ENCODE data around the gene RPL34.
"Not testable (repeated sequence)": the region's sequence is repeated elsewhere in the genome, so short reads cannot be mapped to it uniquely, and the experiment has no call there.

The RPL34 gene

DNA sequence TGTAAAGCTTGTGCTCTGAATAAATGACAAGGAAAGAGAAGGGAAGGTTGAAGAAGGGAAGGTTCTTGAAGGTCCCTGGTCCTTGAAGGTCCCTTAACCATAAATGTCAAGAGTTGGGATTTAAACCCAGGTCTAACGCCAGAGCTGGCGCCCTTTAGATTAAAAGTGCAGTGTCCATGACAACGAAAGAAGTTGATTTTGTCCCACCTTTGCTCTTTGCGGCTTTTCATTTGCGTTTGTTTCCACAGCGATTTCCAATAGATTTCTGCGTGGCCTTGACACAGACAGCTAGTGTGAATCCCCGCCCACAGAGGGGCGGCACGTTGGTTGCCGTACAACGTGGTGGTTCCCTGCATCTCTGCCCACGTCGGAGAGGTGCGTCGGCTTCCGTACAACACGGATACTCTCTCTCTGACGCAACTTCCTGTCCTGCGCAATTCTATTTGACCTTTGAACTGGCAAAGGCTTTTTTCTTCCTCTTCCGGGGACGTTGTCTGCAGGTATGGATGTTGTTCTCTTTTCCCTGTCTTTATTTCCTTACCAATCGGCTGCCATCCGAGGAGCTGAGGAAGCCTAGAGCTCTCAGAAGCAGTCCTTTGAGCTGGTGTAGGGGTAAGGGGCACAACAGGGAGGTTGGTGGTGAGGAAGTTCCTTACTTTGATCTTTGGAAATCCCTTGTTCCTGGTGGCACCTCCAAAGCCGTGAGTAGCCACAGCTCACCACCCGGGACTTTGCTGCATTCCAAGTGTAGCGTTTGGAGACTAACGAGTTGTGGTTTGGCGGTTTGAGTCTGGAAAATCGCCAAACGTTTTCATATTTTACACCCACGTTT is at the start of gene RPL34:
TSS of gene RPL34 (plus strand) at position 476 of the 832 bp plus-strand sequence. CDS start 1,384 bp downstream, outside the sequence.
- DNase-seq (ENCODE audit: low read depth in 2 of 2), result peak; percentile 93 to 94

GRCh38 chr4:108570993-108571569 is 49.3 kb upstream of the RPL34 start:
- DNase-seq (ENCODE audit: low read depth in 2 of 2), result no peak

DNA sequence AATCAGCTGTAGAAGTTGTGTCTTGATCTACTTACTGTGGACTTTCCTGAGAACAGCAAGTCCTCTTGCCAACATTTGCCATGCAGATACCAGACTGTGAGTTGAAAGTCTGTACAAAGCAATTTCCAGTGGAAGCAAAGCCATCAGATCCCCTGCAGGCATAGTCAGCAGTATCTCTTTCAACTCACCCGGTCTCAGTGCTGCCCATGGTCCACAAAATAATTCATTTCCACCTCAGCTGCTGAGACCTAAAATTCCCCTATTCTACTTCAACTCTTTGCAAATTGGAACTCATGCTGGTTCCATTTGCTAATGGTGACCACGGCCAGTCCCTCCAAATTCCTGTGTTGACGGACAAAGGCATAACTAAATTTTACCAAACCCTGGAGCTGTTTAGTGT is 46.0 kb upstream of the RPL34 start:
- DNase-seq (ENCODE audit: low read depth in 2 of 2), result no peak

GRCh38 chr4:108581083-108581482 is 39.3 kb upstream of the RPL34 start:
- no peak for DNase-seq (ENCODE audit: low read depth in 2 of 2)

GRCh38 chr4:108586778-108587177 is 33.6 kb upstream of the RPL34 start:
- DNase-seq (ENCODE audit: low read depth in 2 of 2), result no peak

DNA sequence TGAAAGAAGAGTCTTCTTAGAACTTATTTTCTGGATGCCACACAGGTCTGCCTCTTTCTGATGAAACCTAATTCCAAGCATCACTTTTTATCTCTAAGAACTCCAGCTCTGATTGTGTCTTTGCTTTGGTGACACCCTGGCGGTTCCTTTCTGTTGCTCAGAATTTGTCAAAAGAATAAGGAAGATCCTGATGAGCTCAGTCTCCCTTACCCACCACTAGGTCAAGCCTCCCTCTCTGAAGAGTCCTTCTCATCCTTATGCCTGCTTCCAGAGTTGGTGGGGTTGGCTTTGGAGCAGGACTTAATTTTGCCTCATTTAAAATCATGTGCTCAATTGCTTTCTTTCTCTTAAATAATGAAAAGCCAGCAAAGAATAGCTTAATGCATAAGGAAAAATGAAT is 31.5 kb upstream of the RPL34 start:
- DNase-seq (ENCODE audit: low read depth in 2 of 2), result no peak

DNA sequence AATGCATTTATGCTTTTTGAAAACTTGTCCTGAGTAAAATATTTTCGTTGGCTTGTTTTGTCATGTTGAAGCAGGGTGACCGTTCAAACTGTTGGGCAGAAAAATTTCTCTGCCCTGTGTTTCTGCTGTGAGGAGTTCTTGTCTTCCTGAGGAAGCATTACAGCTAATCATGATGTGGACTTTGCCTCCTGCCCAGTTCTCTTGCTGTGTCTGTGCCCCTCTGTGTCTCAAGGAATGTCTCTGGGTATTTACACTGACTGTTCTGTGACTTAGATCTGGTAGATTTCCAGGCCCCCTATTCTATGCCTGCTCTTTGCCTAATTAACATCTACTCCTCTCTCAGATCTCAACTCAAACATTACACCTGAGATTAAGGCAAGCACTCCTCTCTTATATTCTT is 30.4 kb upstream of the RPL34 start:
- no peak for DNase-seq (ENCODE audit: low read depth in 2 of 2)

DNA sequence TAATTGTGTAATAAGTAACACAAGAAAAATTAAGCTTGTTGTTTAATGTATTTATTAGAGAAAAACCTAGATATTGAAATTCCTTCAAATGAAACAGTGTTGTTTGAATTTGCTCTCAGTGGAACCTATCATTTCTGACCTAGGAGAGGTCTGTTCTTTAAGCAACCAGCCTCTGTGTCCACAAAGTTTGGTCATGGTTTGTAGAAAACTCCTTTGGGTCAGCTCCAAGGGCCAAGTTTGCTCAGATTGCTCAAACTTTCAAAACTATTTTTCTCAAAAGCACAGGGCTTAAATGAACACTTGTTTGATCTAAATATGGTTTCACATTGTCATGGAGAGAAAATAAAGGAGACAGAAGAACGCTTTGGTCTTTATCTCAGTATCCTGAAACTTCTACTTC is 29.6 kb upstream of the RPL34 start:
- DNase-seq (ENCODE audit: low read depth in 2 of 2), result no peak

DNA sequence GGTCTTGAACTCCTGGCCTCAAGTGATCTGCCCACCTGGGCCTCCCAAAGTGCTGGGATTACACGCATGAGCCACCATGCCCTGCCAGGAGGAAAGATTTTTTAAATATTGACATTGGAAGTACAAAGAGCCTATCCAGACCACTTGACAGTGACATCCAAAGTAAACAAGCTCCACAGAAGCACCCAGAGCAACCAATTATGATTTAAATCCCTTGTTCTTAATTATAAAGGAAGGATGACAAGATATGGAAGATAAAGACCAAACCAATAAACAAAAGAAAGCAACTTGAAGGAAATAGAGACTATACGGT is 27.7 kb upstream of the RPL34 start:
- no peak for DNase-seq (ENCODE audit: low read depth in 2 of 2)

- DNase-seq (ENCODE audit: low read depth in 2 of 2), result not testable (repeated sequence)
Measured at GRCh38 chr4:108594296-108594695, 26.1 kb upstream of the RPL34 start.

DNA sequence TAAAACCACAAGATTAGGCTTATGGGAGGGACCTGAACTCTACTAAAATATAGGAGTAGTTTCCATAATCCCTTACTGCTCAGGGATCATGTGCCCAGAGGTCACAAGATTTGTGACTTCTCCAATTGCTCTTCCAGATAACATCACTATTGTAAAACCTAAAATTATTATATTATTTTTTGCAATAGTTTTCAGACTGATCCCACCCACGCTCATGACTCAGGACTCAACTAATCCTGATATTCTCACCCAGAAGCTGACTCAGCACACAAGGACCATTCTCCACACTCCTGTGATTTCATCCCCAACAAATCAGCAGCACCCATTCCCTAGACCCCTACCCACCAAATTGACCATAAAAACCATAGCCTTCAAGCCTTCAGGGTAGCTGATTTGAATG is 24.0 kb upstream of the RPL34 start:
- no peak for DNase-seq (ENCODE audit: low read depth in 2 of 2)

DNA sequence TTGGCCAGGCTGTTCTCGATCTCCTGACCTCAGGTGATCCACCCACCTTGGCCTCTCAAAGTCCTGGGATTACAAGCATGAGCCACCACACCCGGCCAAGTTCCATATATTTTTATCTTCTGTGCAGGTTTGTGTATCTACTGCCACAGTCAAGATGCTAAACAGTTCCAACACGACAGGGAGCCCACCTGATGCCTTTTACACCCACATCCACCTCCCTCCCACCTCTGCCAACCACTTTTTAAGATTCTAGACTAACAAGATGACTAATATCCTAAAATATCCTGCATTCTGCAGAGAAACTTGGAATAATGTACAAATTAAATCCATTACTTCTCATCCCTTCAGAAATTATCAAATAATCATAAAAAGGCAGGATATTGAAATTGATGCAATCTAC is 19.3 kb upstream of the RPL34 start:
- no peak for DNase-seq (ENCODE audit: low read depth in 2 of 2)

DNA sequence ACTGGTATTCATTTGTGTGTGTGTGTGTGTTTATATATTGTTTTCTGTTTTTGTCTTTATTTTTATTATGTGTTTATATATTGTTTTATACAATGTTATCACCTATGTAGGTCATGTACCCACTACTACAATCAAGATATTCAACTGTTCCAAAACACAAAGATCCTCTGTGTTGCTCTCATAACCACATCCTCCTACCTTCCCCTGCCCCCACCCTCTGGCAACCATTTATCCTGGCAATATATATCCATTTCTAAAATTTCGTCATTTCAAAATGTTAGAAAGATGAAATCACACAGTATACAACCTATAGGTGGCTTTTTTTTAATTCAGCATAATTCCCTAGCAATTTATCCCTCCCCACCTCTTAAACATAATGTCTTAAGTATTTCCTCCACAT is 18.8 kb upstream of the RPL34 start:
- no peak for DNase-seq (ENCODE audit: low read depth in 2 of 2)

DNA sequence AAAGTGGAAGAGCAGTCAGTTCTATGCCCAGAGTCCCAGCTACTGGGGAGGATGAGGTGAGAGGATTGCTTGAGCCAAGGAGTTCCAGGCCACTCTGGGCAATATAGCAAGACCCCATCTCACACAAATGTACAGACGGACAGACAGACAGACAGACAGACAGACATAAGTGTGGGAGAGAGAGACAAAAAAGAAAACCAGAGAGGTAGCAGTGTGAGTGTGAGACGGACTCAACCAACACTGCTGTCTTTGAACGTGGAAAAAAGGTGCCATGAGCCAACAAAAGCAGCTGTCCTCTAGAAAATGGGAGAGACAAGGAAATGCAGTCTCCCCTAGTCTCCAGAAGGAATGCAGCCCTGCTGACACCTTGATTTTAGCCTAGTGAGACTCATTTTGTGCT is 18.2 kb upstream of the RPL34 start:
- DNase-seq (ENCODE audit: low read depth in 2 of 2), result no peak

DNA sequence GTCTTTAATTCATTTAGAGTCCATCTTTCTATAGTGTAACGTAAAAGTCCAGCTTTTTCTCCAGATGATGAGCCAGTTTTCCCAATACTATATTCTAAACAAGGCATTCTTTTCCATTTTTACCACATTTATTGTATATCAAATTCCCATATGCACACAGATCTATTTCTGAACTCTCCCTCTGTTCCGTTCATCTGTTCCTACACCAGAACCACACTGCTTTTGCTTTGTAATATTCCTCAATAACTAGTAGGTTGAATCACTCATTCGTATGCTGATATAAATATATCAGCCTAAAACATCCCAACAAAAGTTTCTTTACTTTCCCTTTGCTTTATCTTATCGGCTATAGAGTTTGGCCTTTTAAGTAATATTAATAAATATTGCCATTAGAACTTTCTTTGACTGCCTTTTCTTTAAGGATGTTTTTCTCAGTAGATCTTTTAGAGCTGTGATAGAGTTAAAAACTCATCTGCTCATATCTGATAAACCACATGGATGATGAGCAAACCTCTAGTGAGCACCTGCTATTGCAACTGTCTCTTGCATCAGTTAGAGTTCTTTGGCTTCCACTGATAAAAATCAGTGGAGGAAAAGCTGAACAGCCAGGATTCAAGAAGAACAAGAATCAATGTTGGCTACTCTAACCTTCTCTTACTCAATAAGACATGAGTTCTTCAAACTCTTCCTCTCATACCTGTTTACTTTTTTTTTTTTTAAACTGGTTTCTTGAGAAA is 13.1 kb upstream of the RPL34 start:
- no peak for DNase-seq (ENCODE audit: low read depth in 2 of 2)

DNA sequence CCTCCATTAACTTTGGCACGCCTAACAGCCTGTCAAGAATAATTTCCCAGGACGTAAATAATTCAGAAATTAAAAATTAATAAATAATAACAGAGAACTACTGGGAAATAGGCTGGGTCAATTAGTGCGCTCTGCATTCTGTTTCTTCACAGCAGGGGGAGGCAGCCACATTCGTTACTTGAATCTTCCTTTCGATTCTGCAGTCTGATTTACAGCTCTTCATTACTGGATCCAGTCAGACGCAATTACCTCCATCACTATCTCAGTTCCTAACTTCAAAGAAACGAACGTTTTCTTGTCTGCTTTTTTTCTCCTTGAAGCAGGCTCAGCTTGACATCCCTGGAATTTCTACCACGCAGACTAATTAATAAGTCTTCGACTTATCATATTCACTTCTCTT is 9.0 kb upstream of the RPL34 start:
- no peak for DNase-seq (ENCODE audit: low read depth in 2 of 2)

DNA sequence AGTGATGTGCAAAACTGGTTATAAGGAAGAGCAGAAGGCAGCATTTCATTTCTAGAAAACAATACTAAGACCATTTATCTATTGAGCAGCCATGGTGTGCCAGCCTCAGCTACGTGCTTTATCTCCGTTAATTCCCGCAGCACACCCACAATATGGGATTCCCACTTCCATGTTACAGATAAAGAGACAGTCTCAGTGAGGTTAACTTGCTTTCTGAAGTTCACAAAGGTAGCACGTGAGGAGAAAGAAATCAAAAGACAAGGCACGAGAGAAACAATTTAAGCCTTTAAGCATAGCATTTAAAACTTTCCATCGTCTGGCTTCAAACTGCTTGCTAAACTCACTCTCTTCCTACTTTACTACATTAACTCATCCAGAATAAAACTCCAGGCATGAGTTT is 8.0 kb upstream of the RPL34 start:
- DNase-seq (ENCODE audit: low read depth in 2 of 2), result no peak

- DNase-seq (ENCODE audit: low read depth in 2 of 2), result peak in 1 of 2 experiments; percentile 30
Measured at GRCh38 chr4:108619372-108620100, 840 bp upstream of the RPL34 start.

GRCh38 chr4:108620933-108621905 is 843 bp downstream of the RPL34 start:
- no peak for DNase-seq (ENCODE audit: low read depth in 2 of 2)

DNA sequence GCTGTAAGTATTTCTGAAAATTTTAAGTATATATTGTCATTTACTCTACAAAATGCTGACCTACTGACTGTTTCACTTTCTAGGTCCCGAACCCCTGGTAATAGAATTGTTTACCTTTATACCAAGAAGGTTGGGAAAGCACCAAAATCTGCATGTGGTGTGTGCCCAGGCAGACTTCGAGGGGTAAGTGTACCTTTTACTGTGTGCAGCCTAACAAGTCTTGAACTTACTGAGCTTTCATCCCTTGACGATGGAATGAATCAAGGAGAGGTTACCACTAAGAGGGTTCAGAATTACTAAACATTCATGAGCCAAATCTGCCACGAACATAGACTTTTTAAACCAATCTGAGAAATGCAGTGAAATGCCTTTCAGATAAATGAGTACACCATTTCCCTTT is 1.6 kb downstream of the RPL34 start:
- DNase-seq (ENCODE audit: low read depth in 2 of 2), result no peak

DNA sequence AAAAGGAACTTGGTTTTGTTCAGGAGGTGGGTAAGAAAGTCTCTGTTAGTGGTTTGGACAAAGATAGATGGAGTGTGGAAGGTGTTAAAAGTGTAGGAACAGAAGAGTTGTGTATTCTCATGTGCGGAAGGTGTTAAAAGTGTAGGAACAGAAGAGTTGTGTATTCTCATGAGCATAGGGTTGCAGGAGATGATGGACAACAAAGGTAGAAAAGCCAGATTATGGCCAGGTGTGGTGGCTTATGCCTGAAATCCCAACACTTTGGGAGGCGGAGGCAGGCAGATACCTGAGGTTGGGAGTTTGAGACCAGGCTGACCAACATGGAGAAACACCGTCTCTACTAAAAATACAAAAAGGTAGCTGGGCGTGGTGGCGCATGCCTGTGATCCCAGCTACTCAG is 2.5 kb downstream of the RPL34 start:
- no peak for DNase-seq (ENCODE audit: low read depth in 2 of 2)

All from stimulated activated CD4-positive, alpha-beta T cell treated with anti-CD3 and anti-CD28 coated beads, Interleukin-12 subunit alpha, Interleukin-12 subunit beta, amount 100 ng/mL, for 24 hours (primary cell).